Astrocyte (in vitro differentiated cells and primary cell): Measurements from ENCODE around the gene MT4. TPM values are rescaled to one million over a fixed set of nuclear protein-coding genes. Genes with fewer than 3 reads are reported as not detected.

Experiments used
- DNase-seq: peaks from one replicate; pipeline ENCODE4 v3.0.0-alpha.2; 2010; ENCODE audit warnings: low read depth
- FAIRE-seq: peaks from 2 replicates; lab custom pipeline; 2011; peaks lifted over from hg19 to GRCh38; lab: Jason Lieb, UNC
- H2AFZ ChIP-seq: 2 replicates; pipeline ENCODE4 v1.6.0; 2012; ENCODE audit warnings: low read depth, low read length, inconsistent platforms
- H3K27ac ChIP-seq: 2 replicates; pipeline ENCODE4 v1.5.1; 2011; ENCODE audit warnings: low read depth, low read length, inconsistent platforms
- H3K27me3 ChIP-seq: 2 replicates; pipeline ENCODE4 v1.6.0; 2011; ENCODE audit warnings: low read length, inconsistent platforms; ENCODE audit not compliant: insufficient read depth
- H3K36me3 ChIP-seq: 2 replicates; pipeline ENCODE4 v1.5.1; 2011; ENCODE audit warnings: low read length, inconsistent platforms; ENCODE audit not compliant: insufficient read depth
- H3K4me1 ChIP-seq: 2 replicates; pipeline ENCODE4 v1.5.1; 2011; ENCODE audit warnings: low read length, inconsistent platforms; ENCODE audit not compliant: insufficient read depth
- H3K4me2 ChIP-seq: 2 replicates; pipeline ENCODE4 v1.6.0; 2012; ENCODE audit warnings: low read length, inconsistent platforms
- H3K4me3 ChIP-seq: 2 replicates; pipeline ENCODE4 v1.5.1; 2011; ENCODE audit warnings: low read depth, mild to moderate bottlenecking, low read length, inconsistent platforms; ENCODE audit not compliant: insufficient read depth
- H3K79me2 ChIP-seq: 2 replicates; pipeline ENCODE4 v1.6.0; 2012; ENCODE audit warnings: mild to moderate bottlenecking, low read length, inconsistent platforms; ENCODE audit not compliant: insufficient read depth
- H3K9ac ChIP-seq: 2 replicates; pipeline ENCODE4 v1.6.0; 2012; ENCODE audit warnings: mild to moderate bottlenecking, low read length, inconsistent platforms
- H3K9me3 ChIP-seq: 2 replicates; pipeline ENCODE4 v1.5.1; 2012; ENCODE audit warnings: low read depth, mild to moderate bottlenecking, low read length, inconsistent platforms; ENCODE audit not compliant: insufficient read depth
- H4K20me1 ChIP-seq: 2 replicates; pipeline ENCODE4 v1.6.0; 2012; ENCODE audit warnings: low read length, inconsistent platforms; ENCODE audit not compliant: insufficient read depth
- H3K27ac Mint-ChIP-seq: one replicate; pipeline ENCODE4 v1.8.0; 2021; ENCODE audit warnings: mild to moderate bottlenecking, mixed read lengths; ENCODE audit not compliant: unreplicated experiment
- H3K27me3 Mint-ChIP-seq: one replicate; pipeline ENCODE4 v1.8.0; 2021; ENCODE audit warnings: low read depth, mixed read lengths; ENCODE audit not compliant: unreplicated experiment
- H3K36me3 Mint-ChIP-seq: one replicate; pipeline ENCODE4 v1.8.0; 2021; ENCODE audit warnings: low read depth, mixed read lengths; ENCODE audit not compliant: unreplicated experiment
- H3K4me1 Mint-ChIP-seq: one replicate; pipeline ENCODE4 v1.8.0; 2021; ENCODE audit warnings: low read depth, mixed read lengths; ENCODE audit not compliant: unreplicated experiment
- H3K4me3 Mint-ChIP-seq: one replicate; pipeline ENCODE4 v1.8.0; 2021; ENCODE audit warnings: mild to moderate bottlenecking, moderate library complexity, mixed read lengths; ENCODE audit not compliant: unreplicated experiment
- H3K9me3 Mint-ChIP-seq: one replicate; pipeline ENCODE4 v1.8.0; 2021; ENCODE audit warnings: mild to moderate bottlenecking, mixed read lengths; ENCODE audit not compliant: unreplicated experiment
- EZH2 ChIP-seq: IDR thresholded peaks from 2 replicates; pipeline ENCODE4 v1.6.1; 2012; ENCODE audit warnings: mild to moderate bottlenecking, low read length, inconsistent platforms; ENCODE audit not compliant: insufficient read depth
- total RNA-seq: library from RNA; stranded (reverse); gene quantifications from 2 replicates; pipeline ENCODE4 v1.2.1, GENCODE V29; 2021
- TF ChIP-seq, protein P1 (sequence below): IDR thresholded peaks from 2 replicates; pipeline ENCODE4 v1.5.1; 2011; ENCODE audit warnings: low read depth, mild to moderate bottlenecking, inconsistent platforms, low read length, moderate library complexity; ENCODE audit not compliant: insufficient read depth

MT4 gene
- total RNA-seq, 1 donor from 2014 or later = not detected

DNA sequence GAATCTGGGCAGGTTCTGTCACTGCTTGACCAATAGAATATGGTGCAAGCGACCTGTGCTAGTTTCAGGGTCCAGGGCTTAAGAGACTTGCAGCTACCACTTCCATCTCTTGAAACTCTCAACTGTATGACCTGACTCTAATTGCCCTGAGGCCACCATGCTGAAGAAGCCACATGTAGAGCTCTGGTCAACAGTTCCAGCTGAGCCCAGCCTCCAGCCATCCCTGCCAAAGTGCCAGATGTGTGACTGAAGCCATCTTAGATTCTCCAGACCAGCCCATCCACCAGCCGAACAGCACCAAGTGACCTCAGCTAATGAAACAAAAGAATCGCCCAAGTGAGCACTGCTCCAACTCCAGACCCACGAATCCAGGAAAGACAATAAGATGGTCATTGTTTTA is 40.1 kb downstream of the MT4 start:
- H3K27me3 Mint-ChIP-seq = peaks cover 25% of the 10 kb centered on the region
- no peak overlapping the region for H3K9ac ChIP-seq
- H4K20me1 ChIP-seq = peaks cover 5% of the 10 kb centered on the region
- no peak for DNase-seq
- no peak overlapping the region for H3K4me2 ChIP-seq
- H3K27ac ChIP-seq = no peak overlapping the region
- H3K4me1 Mint-ChIP-seq = peaks cover 24% of the 10 kb centered on the region
- TF ChIP-seq, protein P1, sequence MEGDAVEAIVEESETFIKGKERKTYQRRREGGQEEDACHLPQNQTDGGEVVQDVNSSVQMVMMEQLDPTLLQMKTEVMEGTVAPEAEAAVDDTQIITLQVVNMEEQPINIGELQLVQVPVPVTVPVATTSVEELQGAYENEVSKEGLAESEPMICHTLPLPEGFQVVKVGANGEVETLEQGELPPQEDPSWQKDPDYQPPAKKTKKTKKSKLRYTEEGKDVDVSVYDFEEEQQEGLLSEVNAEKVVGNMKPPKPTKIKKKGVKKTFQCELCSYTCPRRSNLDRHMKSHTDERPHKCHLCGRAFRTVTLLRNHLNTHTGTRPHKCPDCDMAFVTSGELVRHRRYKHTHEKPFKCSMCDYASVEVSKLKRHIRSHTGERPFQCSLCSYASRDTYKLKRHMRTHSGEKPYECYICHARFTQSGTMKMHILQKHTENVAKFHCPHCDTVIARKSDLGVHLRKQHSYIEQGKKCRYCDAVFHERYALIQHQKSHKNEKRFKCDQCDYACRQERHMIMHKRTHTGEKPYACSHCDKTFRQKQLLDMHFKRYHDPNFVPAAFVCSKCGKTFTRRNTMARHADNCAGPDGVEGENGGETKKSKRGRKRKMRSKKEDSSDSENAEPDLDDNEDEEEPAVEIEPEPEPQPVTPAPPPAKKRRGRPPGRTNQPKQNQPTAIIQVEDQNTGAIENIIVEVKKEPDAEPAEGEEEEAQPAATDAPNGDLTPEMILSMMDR = no peak
- no peak for TF ChIP-seq EZH2
- H3K36me3 ChIP-seq = no peaks in the 10 kb centered on the region
- no peak overlapping the region for H3K4me3 Mint-ChIP-seq
- H3K36me3 Mint-ChIP-seq = no peaks in the 10 kb centered on the region
- H3K4me3 ChIP-seq = no peak overlapping the region
- peaks cover 12% of the 10 kb centered on the region for H3K79me2 ChIP-seq
- peaks cover 3% of the 10 kb centered on the region for H3K9me3 Mint-ChIP-seq
- no peaks in the 10 kb centered on the region for H3K27me3 ChIP-seq
- H2AFZ ChIP-seq = no peak overlapping the region
- H3K4me1 ChIP-seq = peaks cover 27% of the 10 kb centered on the region
- FAIRE-seq = no peak
- H3K9me3 ChIP-seq = no peaks in the 10 kb centered on the region
- H3K27ac Mint-ChIP-seq = no peak overlapping the region

DNA sequence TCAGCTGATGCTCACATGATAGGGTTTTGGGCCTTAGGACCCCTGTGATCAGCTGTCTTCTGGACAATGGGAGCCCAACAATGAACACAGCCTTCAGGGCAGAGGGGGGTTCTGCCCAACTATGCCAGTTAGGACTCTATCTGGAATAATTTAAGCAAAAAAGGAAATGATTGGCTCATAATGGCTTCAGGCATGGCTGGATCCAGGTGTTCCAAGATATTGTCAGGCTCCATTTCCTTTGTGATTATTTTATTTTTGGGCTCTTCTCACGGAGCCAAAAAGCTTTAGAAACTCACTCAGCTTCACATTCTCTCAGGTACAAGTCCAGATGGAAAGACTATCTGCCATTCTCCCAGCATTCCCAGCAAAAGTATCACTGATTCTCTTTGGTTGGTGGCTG is 40.6 kb downstream of the MT4 start:
- no peaks in the 10 kb centered on the region for H3K36me3 Mint-ChIP-seq
- H3K27ac ChIP-seq = peak overlapping the region; percentile 92

DNA sequence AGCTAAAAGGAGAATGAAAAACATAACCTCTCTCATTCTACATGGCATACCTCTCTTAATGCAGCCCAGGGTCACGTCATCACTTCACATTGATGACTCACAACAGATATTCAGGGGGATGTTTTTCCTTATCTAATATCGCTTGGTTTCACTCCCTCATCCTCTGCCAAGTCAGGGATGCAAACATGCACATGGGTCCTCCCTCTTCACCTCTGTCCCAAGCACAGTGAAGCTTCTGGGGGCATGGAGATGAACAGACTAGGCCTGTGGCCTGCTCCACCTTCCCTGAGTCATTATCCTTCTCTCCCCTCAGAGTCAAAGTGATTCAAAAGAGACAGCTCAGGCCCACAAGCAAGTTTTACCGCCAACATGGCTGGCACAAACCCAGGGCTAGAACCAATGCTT is 41.2 kb downstream of the MT4 start:
- peak overlapping the region; percentile 92 for H3K27ac ChIP-seq
- no peaks in the 10 kb centered on the region for H3K36me3 Mint-ChIP-seq
- no peak overlapping the region for H2AFZ ChIP-seq
- H3K27me3 ChIP-seq = no peaks in the 10 kb centered on the region
- no peaks in the 10 kb centered on the region for H3K36me3 ChIP-seq
- peaks cover 33% of the 10 kb centered on the region for H3K4me1 Mint-ChIP-seq
- DNase-seq (peak; percentile 77), FAIRE-seq (peak; percentile 58)
- H4K20me1 ChIP-seq = peaks cover 5% of the 10 kb centered on the region
- peaks cover 12% of the 10 kb centered on the region for H3K79me2 ChIP-seq
- H3K9me3 Mint-ChIP-seq = peaks cover 3% of the 10 kb centered on the region
- peak overlapping the region; percentile 92 for H3K9ac ChIP-seq
- peak overlapping the region; percentile 13 for H3K27ac Mint-ChIP-seq
- TF ChIP-seq, protein P1 = no peak
- no peak for TF ChIP-seq EZH2
- no peak overlapping the region for H3K4me3 ChIP-seq
- H3K4me3 Mint-ChIP-seq = no peak overlapping the region
- H3K4me1 ChIP-seq = peaks cover 38% of the 10 kb centered on the region
- H3K4me2 ChIP-seq = peak overlapping the region; percentile 88
- no peaks in the 10 kb centered on the region for H3K9me3 ChIP-seq
- peaks cover 17% of the 10 kb centered on the region for H3K27me3 Mint-ChIP-seq

More for the DNA sequence above, 40.6 kb downstream of the MT4 start:
- DNase-seq = no peak
- no peaks in the 10 kb centered on the region for H3K9me3 ChIP-seq
- peaks cover 5% of the 10 kb centered on the region for H4K20me1 ChIP-seq
- H3K36me3 ChIP-seq = no peaks in the 10 kb centered on the region
- H2AFZ ChIP-seq = no peak overlapping the region
- peak overlapping the region; percentile 88 for H3K4me2 ChIP-seq
- Mint-ChIP-seq H3K9me3 (peaks cover 3% of the 10 kb centered on the region), H3K27me3 (peaks cover 21% of the 10 kb centered on the region), H3K4me1 (peaks cover 29% of the 10 kb centered on the region), H3K4me3 (no peak overlapping the region), H3K27ac (no peak overlapping the region)
- H3K4me1 ChIP-seq = peaks cover 32% of the 10 kb centered on the region
- H3K9ac ChIP-seq = no peak overlapping the region
- H3K79me2 ChIP-seq = peaks cover 12% of the 10 kb centered on the region
- no peak overlapping the region for H3K4me3 ChIP-seq
- FAIRE-seq = no peak
- no peaks in the 10 kb centered on the region for H3K27me3 ChIP-seq
- TF ChIP-seq EZH2 = no peak
- TF ChIP-seq, protein P1 = no peak
